ENCODE measurements around the gene TNNT2. TPM values are rescaled to one million over a fixed set of nuclear protein-coding genes. Genes with fewer than 3 reads are reported as not detected.

The TNNT2 gene
- total and polyA plus RNA-seq, 2 of the 13 experiments (the other 11 are each of a cell fraction or from before 2014, with no cell fraction given): 0.20 to 0.63 TPM

GRCh38 chr1:201405484-201405831 lies 28.0 kb upstream of the TNNT2 start (continued):
- TF ChIP-seq, protein P1, sequence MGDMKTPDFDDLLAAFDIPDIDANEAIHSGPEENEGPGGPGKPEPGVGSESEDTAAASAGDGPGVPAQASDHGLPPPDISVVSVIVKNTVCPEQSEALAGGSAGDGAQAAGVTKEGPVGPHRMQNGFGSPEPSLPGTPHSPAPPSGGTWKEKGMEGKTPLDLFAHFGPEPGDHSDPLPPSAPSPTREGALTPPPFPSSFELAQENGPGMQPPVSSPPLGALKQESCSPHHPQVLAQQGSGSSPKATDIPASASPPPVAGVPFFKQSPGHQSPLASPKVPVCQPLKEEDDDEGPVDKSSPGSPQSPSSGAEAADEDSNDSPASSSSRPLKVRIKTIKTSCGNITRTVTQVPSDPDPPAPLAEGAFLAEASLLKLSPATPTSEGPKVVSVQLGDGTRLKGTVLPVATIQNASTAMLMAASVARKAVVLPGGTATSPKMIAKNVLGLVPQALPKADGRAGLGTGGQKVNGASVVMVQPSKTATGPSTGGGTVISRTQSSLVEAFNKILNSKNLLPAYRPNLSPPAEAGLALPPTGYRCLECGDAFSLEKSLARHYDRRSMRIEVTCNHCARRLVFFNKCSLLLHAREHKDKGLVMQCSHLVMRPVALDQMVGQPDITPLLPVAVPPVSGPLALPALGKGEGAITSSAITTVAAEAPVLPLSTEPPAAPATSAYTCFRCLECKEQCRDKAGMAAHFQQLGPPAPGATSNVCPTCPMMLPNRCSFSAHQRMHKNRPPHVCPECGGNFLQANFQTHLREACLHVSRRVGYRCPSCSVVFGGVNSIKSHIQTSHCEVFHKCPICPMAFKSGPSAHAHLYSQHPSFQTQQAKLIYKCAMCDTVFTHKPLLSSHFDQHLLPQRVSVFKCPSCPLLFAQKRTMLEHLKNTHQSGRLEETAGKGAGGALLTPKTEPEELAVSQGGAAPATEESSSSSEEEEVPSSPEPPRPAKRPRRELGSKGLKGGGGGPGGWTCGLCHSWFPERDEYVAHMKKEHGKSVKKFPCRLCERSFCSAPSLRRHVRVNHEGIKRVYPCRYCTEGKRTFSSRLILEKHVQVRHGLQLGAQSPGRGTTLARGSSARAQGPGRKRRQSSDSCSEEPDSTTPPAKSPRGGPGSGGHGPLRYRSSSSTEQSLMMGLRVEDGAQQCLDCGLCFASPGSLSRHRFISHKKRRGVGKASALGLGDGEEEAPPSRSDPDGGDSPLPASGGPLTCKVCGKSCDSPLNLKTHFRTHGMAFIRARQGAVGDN (CRISPR knock-in tag; IDR thresholded peaks at IDR 0.05): peak; percentile 92
- TF ChIP-seq MYPOP (CRISPR knock-in tag; IDR thresholded peaks at IDR 0.05): peak; percentile 91; the same call in 1 of the 2 replicates
- TF ChIP-seq KDM6A (CRISPR knock-in tag; IDR thresholded peaks at IDR 0.05; ENCODE audit: low read depth): peak; percentile 65; the same call in 1 of the 2 replicates
- TF ChIP-seq ZFP36L1 (CRISPR knock-in tag; IDR thresholded peaks at IDR 0.05): no peak; the same call in 1 of the 2 replicates
- TF ChIP-seq, protein P2, sequence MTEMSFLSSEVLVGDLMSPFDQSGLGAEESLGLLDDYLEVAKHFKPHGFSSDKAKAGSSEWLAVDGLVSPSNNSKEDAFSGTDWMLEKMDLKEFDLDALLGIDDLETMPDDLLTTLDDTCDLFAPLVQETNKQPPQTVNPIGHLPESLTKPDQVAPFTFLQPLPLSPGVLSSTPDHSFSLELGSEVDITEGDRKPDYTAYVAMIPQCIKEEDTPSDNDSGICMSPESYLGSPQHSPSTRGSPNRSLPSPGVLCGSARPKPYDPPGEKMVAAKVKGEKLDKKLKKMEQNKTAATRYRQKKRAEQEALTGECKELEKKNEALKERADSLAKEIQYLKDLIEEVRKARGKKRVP (CRISPR knock-in tag; IDR thresholded peaks at IDR 0.05): 0 out of 4 replicates have a peak, but pooled peaks of 1 of the 2 experiments have one; percentile 32
- 0 out of 2 replicates have a peak, but pooled peaks have one; percentile 43 for TF ChIP-seq ZNF292 (CRISPR knock-in tag; IDR thresholded peaks at IDR 0.05; ENCODE audit: borderline replicate concordance, low read depth)
- TF ChIP-seq NFE2 (CRISPR knock-in tag; IDR thresholded peaks at IDR 0.05): no peak
- TF ChIP-seq, protein P3, sequence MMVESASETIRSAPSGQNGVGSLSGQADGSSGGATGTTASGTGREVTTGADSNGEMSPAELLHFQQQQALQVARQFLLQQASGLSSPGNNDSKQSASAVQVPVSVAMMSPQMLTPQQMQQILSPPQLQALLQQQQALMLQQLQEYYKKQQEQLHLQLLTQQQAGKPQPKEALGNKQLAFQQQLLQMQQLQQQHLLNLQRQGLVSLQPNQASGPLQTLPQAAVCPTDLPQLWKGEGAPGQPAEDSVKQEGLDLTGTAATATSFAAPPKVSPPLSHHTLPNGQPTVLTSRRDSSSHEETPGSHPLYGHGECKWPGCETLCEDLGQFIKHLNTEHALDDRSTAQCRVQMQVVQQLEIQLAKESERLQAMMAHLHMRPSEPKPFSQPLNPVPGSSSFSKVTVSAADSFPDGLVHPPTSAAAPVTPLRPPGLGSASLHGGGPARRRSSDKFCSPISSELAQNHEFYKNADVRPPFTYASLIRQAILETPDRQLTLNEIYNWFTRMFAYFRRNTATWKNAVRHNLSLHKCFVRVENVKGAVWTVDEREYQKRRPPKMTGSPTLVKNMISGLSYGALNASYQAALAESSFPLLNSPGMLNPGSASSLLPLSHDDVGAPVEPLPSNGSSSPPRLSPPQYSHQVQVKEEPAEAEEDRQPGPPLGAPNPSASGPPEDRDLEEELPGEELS (CRISPR knock-in tag; IDR thresholded peaks at IDR 0.05): peak; percentile 61
- TF ChIP-seq, protein P4, sequence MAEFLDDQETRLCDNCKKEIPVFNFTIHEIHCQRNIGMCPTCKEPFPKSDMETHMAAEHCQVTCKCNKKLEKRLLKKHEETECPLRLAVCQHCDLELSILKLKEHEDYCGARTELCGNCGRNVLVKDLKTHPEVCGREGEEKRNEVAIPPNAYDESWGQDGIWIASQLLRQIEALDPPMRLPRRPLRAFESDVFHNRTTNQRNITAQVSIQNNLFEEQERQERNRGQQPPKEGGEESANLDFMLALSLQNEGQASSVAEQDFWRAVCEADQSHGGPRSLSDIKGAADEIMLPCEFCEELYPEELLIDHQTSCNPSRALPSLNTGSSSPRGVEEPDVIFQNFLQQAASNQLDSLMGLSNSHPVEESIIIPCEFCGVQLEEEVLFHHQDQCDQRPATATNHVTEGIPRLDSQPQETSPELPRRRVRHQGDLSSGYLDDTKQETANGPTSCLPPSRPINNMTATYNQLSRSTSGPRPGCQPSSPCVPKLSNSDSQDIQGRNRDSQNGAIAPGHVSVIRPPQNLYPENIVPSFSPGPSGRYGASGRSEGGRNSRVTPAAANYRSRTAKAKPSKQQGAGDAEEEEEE (CRISPR knock-in tag; IDR thresholded peaks at IDR 0.05; ENCODE audit: borderline replicate concordance): no peak; the same call in 1 of the 2 replicates
- peak; percentile 80 for TF ChIP-seq MED1 (CRISPR knock-in tag; IDR thresholded peaks at IDR 0.05)
- peak; percentile 61 for TF ChIP-seq TEAD3 (CRISPR knock-in tag; optimal IDR thresholded peaks at IDR 0.05; ENCODE audit: borderline replicate concordance)
- TF ChIP-seq FOSL1 (CRISPR knock-in tag; IDR thresholded peaks at IDR 0.05; ENCODE audit: borderline replicate concordance): peak; percentile 97
- TF ChIP-seq ZNF781 (CRISPR knock-in tag; IDR thresholded peaks at IDR 0.05; ENCODE audit: borderline replicate concordance, not compliant biosample characterization): peak; percentile 47
- no peak for TF ChIP-seq SYNCRIP (IDR thresholded peaks at IDR 0.05; ENCODE audit: insufficient read depth, low read depth, low read length)
- peak; percentile 43; the same call in 1 of the 2 replicates for TF ChIP-seq RFXAP (CRISPR knock-in tag; IDR thresholded peaks at IDR 0.05; ENCODE audit: borderline replicate concordance)
- TF ChIP-seq HBP1 (CRISPR knock-in tag; IDR thresholded peaks at IDR 0.05; ENCODE audit: low read depth): no peak; the same call in 1 of the 2 replicates
